Chondrocyte (in vitro differentiated cells): ENCODE results near the gene ZNF593OS. TPM values are rescaled to one million over a fixed set of nuclear protein-coding genes. Genes with fewer than 3 reads are reported as not detected.

Source experiments
- DNase-seq: peaks from one replicate; pipeline ENCODE4 v3.0.0; 2021; ENCODE audit warnings: mixed read lengths, low spot score
- H3K27ac Mint-ChIP-seq: one replicate; pipeline ENCODE4 v1.8.0; 2021; ENCODE audit warnings: mild to moderate bottlenecking, moderate library complexity, mixed read lengths; ENCODE audit not compliant: unreplicated experiment
- H3K27me3 Mint-ChIP-seq: 2 replicates; pipeline ENCODE4 v1.8.0; 2021; ENCODE audit warnings: low read depth, mixed read lengths
- H3K36me3 Mint-ChIP-seq: 2 replicates; pipeline ENCODE4 v1.8.0; 2021; ENCODE audit warnings: low read depth, mixed read lengths
- H3K4me1 Mint-ChIP-seq: 2 replicates; pipeline ENCODE4 v1.8.0; 2021; ENCODE audit warnings: low read depth, mild to moderate bottlenecking, mixed read lengths
- H3K4me3 Mint-ChIP-seq: one replicate; pipeline ENCODE4 v1.8.0; 2021; ENCODE audit warnings: mild to moderate bottlenecking, moderate library complexity, mixed read lengths; ENCODE audit not compliant: unreplicated experiment
- H3K9me3 Mint-ChIP-seq: 2 replicates; pipeline ENCODE4 v1.8.0; 2021; ENCODE audit warnings: low read depth, mixed read lengths
- CTCF ChIP-seq: fragments of 200-600 bp; sonication (generic); IDR thresholded peaks from 2 replicates; pipeline ENCODE4 v1.5.0; 2021; ENCODE audit warnings: antibody characterized with exemption, mild to moderate bottlenecking, moderate library complexity
- total RNA-seq: library from RNA; stranded (reverse); gene quantifications from 3 replicates; pipeline ENCODE4 v1.2.1, GENCODE V29; 2021

Gene ZNF593OS
- total RNA-seq, 1 donor from 2014 or later, result not detected

DNA sequence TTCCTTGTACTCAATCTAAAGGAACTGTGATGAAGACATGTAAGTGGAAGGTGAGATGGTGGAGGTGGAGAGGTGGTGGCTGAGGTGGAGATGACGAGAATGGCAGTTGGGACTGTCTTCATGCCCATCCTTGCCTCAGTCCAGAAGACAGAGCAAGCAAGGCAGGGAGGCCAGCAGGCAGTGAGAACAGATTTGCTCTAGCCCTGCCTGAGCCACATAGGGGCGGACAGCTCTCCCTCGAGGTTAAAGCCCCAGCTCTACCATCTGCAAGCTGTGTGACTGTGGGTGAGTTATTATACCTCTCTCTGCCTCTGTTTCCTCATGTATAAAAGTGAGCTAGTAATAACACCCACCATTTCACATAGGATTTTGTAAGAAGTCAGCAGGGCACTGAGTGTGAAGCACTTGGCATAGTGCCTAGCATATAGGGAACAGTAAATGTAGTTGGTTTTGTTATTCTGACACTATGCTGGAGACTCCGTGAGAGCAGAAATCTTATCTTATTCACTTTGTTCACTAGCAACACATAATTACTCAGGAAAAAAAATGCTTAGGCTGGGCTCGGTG lies 17.6 kb downstream of the ZNF593OS start:
- no peak for TF ChIP-seq CTCF
- H3K27ac Mint-ChIP-seq, result no peak overlapping the region
- H3K36me3 Mint-ChIP-seq, result no peaks in the 10 kb centered on the region
- H3K27me3 Mint-ChIP-seq, result peaks cover 5% of the 10 kb centered on the region
- peak; percentile 24 for DNase-seq
- peaks cover 13% of the 10 kb centered on the region for H3K4me1 Mint-ChIP-seq
- no peak overlapping the region for H3K4me3 Mint-ChIP-seq
- H3K9me3 Mint-ChIP-seq, result no peaks in the 10 kb centered on the region

DNA sequence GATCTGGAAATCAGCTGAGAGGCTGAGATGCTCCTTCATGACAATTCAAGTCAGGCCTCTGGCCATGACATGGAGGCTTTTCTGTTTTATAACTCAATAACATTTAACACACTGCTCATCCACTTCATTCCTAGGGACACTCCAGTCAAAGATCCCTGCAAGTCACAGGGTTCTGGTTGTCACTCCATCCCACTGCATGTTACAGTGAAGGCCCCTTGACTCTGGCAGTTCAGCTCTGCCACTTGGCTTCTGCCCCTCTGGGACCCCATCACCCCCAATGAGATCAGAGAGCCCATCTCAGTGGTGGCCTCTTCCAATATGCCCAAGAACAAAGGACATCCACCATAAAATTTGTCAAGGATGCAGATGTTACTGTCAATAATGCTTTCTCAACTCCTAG lies 22.7 kb downstream of the ZNF593OS start:
- Mint-ChIP-seq H3K36me3 (no peaks in the 10 kb centered on the region), H3K4me3 (no peak overlapping the region), H3K27me3 (peaks cover 2% of the 10 kb centered on the region), H3K27ac (no peak overlapping the region), H3K9me3 (no peaks in the 10 kb centered on the region), H3K4me1 (no peaks in the 10 kb centered on the region)
- peak; percentile 15 for DNase-seq
- TF ChIP-seq CTCF, result no peak

DNA sequence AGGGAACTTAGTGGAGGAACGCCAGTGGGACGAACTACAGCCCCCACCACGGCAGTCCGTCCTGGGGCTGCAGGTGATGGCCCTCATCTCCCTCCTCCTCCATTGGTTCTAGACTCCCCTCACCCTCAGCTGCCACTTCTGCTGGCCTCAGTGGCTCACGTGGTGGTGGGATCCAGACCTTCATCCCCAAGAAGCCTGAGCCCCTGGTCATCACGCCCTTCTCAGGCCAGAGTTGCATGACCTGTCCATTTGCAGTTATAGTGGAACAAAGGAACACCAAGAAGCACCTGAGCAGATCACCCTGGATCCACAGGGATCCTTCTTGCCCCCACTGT lies 25.7 kb downstream of the ZNF593OS start:
- Mint-ChIP-seq H3K27ac (no peak overlapping the region), H3K27me3 (peaks cover 4% of the 10 kb centered on the region), H3K4me1 (no peaks in the 10 kb centered on the region), H3K36me3 (no peaks in the 10 kb centered on the region), H3K4me3 (no peak overlapping the region), H3K9me3 (no peaks in the 10 kb centered on the region)
- DNase-seq, result peak; percentile 29
- TF ChIP-seq CTCF, result no peak

- no peaks in the 10 kb centered on the region for H3K4me1 Mint-ChIP-seq
- peak; percentile 91 for TF ChIP-seq CTCF
- H3K27me3 Mint-ChIP-seq, result peaks cover 4% of the 10 kb centered on the region
- H3K9me3 Mint-ChIP-seq, result no peaks in the 10 kb centered on the region
- H3K4me3 Mint-ChIP-seq, result no peak overlapping the region
- no peak for DNase-seq
- no peaks in the 10 kb centered on the region for H3K36me3 Mint-ChIP-seq
- H3K27ac Mint-ChIP-seq, result no peak overlapping the region
Measured at GRCh38 chr1:26145041-26145959, 26.3 kb downstream of the ZNF593OS start.

DNA sequence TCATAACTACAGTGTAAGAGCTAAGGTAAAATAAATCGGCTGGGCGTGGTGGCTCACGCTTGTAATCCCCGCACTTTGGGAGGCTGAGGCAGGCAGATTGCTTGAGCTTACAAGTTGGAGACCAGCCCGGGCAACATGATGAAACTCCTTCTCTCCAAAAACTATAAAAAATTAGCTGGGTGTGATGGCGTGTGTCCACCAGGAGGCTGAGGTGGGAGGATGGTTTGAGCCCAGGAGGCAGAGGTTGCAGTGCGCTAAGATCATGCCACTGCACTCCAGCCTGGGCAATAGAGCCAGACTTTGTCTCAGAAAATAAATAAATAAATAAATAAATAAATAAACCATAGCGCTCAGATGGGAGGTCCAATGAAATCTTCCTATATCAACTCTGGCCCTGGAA lies 29.5 kb downstream of the ZNF593OS start:
- H3K27ac Mint-ChIP-seq, result no peak overlapping the region
- H3K36me3 Mint-ChIP-seq, result no peaks in the 10 kb centered on the region
- H3K27me3 Mint-ChIP-seq, result peaks cover 2% of the 10 kb centered on the region
- H3K9me3 Mint-ChIP-seq, result no peaks in the 10 kb centered on the region
- DNase-seq, result peak; percentile 25
- TF ChIP-seq CTCF, result peak; percentile 27
- no peaks in the 10 kb centered on the region for H3K4me1 Mint-ChIP-seq
- H3K4me3 Mint-ChIP-seq, result no peak overlapping the region
